Hepatocyte (in vitro differentiated cells): ENCODE measurements around the gene FBXO10. TPM values are rescaled to one million over a fixed set of nuclear protein-coding genes. Genes with fewer than 3 reads are reported as not detected.

Experiments
- DNase-seq: peaks from one replicate; pipeline ENCODE4 v3.0.0-alpha.2; 2016; ENCODE audit warnings: low spot score
- H2AFZ ChIP-seq: fragments of 200-600 bp; sonication (generic); 2 replicates; pipeline ENCODE4 v1.6.0; 2016; ENCODE audit warnings: antibody characterized with exemption, mild to moderate bottlenecking
- H3K27ac ChIP-seq: fragments of 200-600 bp; sonication (generic); 2 replicates; pipeline ENCODE4 v1.5.1; 2016; ENCODE audit warnings: mild to moderate bottlenecking
- H3K27me3 ChIP-seq: fragments of 200-600 bp; sonication (generic); 2 replicates; pipeline ENCODE4 v1.6.1; 2016
- H3K36me3 ChIP-seq: fragments of 200-600 bp; sonication (generic); replicated peaks from 2 replicates; pipeline ENCODE4 v1.5.1; 2016; ENCODE audit warnings: low read depth; ENCODE audit not compliant: insufficient read depth
- H3K4me1 ChIP-seq: fragments of 200-600 bp; sonication (generic); 2 replicates; pipeline ENCODE4 v1.5.1; 2016; ENCODE audit warnings: mild to moderate bottlenecking, moderate library complexity; ENCODE audit not compliant: insufficient read depth
- H3K4me2 ChIP-seq: fragments of 200-600 bp; sonication (generic); 2 replicates; pipeline ENCODE4 v1.6.0; 2016
- H3K4me3 ChIP-seq: fragments of 200-600 bp; sonication (generic); 2 replicates; pipeline ENCODE4 v1.5.1; 2016; ENCODE audit warnings: mild to moderate bottlenecking
- H3K79me2 ChIP-seq: fragments of 200-600 bp; sonication (generic); 2 replicates; pipeline ENCODE4 v1.6.0; 2017; ENCODE audit warnings: mild to moderate bottlenecking
- H3K9me2 ChIP-seq: fragments of 200-600 bp; sonication (generic); replicated peaks from 2 replicates; pipeline ENCODE4 v1.6.0; 2017; ENCODE audit warnings: mild to moderate bottlenecking; ENCODE audit not compliant: insufficient read depth
- H3K9me3 ChIP-seq: fragments of 200-600 bp; sonication (generic); 2 replicates; pipeline ENCODE4 v1.5.1; 2016; ENCODE audit warnings: low read depth, mild to moderate bottlenecking
- H4K20me1 ChIP-seq: fragments of 200-600 bp; sonication (generic); 2 replicates; pipeline ENCODE4 v1.6.0; 2016; ENCODE audit warnings: mild to moderate bottlenecking; ENCODE audit not compliant: insufficient read depth, poor library complexity, severe bottlenecking
- EZH2 ChIP-seq: fragments of 200-600 bp; sonication (generic); IDR thresholded peaks from 2 replicates; pipeline ENCODE4 v1.6.1; 2016; ENCODE audit warnings: antibody characterized with exemption, mild to moderate bottlenecking, borderline replicate concordance
- EZH2phosphoT487 ChIP-seq: fragments of 200-600 bp; sonication (generic); IDR thresholded peaks from one replicate; pipeline ENCODE4 v1.6.1; 2018; ENCODE audit warnings: antibody characterized with exemption, mild to moderate bottlenecking, low read depth, moderate library complexity; ENCODE audit not compliant: unreplicated experiment, severe bottlenecking
- WGBS: methylation state at CpG from one replicate; pipeline ENCODE4 v1.1.6; 2016; ENCODE audit warnings: low lambda C conversion rate; ENCODE audit errors: missing lambda C conversion rate; 5-methylcytosine and 5-hydroxymethylcytosine counted together
- polyA plus RNA-seq: library from polyadenylated mRNA; unstranded; fragments of >200 nt; fragmentation: Nextera tagmentation; extraction: Ambion mirVana; gene quantifications from 2 replicates; pipeline ENCODE4 v1.2.1, GENCODE V29; 2016
- total RNA-seq: library from RNA; depleted of rRNA; stranded (reverse); fragments of >200 nt; gene quantifications from 2 replicates; pipeline ENCODE4 v1.2.3, GENCODE V29; 2014
- TF ChIP-seq, protein P1 (sequence below): fragments of 200-600 bp; sonication (generic); IDR thresholded peaks from 2 replicates; pipeline ENCODE4 v1.5.1; 2016; ENCODE audit warnings: antibody characterized with exemption, mild to moderate bottlenecking; ENCODE audit not compliant: poor library complexity

FBXO10 gene, protein sequence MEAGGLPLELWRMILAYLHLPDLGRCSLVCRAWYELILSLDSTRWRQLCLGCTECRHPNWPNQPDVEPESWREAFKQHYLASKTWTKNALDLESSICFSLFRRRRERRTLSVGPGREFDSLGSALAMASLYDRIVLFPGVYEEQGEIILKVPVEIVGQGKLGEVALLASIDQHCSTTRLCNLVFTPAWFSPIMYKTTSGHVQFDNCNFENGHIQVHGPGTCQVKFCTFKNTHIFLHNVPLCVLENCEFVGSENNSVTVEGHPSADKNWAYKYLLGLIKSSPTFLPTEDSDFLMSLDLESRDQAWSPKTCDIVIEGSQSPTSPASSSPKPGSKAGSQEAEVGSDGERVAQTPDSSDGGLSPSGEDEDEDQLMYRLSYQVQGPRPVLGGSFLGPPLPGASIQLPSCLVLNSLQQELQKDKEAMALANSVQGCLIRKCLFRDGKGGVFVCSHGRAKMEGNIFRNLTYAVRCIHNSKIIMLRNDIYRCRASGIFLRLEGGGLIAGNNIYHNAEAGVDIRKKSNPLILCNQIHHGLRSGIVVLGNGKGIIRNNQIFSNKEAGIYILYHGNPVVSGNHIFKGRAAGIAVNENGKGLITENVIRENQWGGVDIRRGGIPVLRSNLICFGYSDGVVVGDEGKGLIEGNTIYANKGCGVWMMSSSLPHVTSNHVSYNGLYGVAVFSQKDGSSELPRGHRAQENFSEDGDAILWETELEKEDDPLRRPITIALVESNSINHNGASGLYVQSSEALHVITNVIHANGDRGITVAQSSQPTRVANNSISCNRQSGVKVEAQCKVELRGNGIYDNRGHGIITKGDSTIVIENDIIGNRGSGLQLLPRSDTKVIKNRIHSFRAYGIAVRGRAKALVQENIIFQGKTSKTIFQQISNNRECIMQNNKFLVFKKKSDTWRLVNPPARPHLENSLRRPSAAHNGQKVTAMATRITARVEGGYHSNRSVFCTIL
- total RNA-seq (10.2 and 12.5 TPM in 2 replicates), polyA plus RNA-seq (7.4 and 9.8 TPM in 2 replicates)

DNA sequence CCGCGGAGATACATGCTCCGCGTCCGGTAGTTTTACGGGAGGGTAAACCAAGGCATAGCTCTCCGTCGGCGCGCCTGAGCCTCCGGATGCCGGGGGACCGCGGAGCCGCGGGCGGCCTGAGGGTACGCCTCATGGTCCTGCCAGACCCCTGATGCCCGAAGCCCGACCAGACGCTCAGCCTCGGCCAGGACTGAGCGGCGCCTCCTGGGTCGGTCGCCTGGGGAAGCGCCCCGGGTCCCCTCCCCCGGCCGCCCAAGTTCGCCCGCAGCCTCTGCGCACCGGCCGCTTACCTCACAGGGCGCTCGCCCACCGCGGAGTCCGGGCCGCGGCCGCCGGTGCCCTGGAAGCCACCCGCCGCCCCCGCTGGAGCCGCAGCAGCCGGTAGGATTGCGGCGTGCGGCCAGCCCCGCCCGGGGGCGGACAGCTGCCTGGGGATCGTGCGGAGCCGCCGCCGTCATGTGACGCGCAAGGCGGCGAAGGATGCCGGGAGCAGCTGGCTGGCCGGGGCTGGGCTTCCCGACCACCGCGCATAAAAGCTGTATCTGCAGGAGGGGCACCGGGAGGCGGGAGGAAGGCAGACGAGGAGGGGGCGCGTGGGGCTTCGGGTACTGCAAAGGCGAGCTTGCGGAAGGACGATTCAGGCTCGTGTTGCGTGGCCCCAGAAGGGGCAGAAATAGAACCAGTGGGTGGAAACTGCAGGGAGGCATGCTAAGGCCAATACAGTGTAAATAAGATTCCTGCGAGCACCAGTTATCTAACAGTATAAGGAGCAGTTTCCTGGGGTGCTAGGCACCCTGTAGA, at the start of gene FBXO10:
TSS of gene FBXO10 (minus strand) at position 460 of the 801 bp plus-strand sequence. CDS start 34,612 bp downstream, outside the sequence.
- TF ChIP-seq EZH2 (no peak), EZH2phosphoT487 (no peak)
- TF ChIP-seq, protein P1, sequence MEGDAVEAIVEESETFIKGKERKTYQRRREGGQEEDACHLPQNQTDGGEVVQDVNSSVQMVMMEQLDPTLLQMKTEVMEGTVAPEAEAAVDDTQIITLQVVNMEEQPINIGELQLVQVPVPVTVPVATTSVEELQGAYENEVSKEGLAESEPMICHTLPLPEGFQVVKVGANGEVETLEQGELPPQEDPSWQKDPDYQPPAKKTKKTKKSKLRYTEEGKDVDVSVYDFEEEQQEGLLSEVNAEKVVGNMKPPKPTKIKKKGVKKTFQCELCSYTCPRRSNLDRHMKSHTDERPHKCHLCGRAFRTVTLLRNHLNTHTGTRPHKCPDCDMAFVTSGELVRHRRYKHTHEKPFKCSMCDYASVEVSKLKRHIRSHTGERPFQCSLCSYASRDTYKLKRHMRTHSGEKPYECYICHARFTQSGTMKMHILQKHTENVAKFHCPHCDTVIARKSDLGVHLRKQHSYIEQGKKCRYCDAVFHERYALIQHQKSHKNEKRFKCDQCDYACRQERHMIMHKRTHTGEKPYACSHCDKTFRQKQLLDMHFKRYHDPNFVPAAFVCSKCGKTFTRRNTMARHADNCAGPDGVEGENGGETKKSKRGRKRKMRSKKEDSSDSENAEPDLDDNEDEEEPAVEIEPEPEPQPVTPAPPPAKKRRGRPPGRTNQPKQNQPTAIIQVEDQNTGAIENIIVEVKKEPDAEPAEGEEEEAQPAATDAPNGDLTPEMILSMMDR, result no peak
- Histone ChIP-seq H3K4me3 (peak within 1 kb of the TSS; percentile 87), H3K27ac (peak within 1 kb of the TSS; percentile 90), H3K4me1 (peaks cover 11% of the 10 kb centered on the region), H2AFZ (peak within 1 kb of the TSS; percentile 85), H3K27me3 (no peaks in the 10 kb centered on the region), H3K9me2 (no peaks in the 10 kb centered on the region), H3K79me2 (peaks cover 20% of the 10 kb centered on the region), H3K9me3 (no peaks in the 10 kb centered on the region), H4K20me1 (no peaks in the 10 kb centered on the region), H3K4me2 (peak within 1 kb of the TSS; percentile 95), H3K36me3 (no peaks in the 10 kb centered on the region)
- under 1% methylated on average over 69 of the region's 81 CpGs for WGBS
- DNase-seq, result peak; percentile 91

DNA sequence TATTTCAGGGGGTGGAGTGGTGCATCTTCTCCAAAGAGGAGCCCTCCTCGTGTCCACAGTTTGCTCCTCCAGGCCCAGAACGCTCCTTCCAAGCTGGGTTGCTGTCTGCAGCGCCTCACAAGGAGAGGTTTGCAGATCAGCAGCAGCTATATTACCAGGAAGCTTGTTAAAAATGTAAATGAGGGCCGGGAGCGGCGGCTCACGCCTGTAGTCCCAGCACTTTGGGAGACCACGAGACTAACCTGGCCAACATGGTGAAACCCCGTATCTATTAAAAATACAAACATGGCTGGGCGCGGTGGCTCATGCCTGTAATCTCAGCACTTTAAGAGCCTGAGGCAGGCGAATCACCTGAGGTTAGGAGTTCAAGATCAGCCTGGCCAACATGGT, 49.6 kb upstream of the FBXO10 start:
- Histone ChIP-seq H2AFZ (no peak overlapping the region), H3K9me2 (no peaks in the 10 kb centered on the region), H4K20me1 (no peaks in the 10 kb centered on the region), H3K4me3 (no peak overlapping the region), H3K79me2 (no peaks in the 10 kb centered on the region), H3K36me3 (no peaks in the 10 kb centered on the region), H3K9me3 (no peaks in the 10 kb centered on the region), H3K4me1 (no peaks in the 10 kb centered on the region), H3K27me3 (no peaks in the 10 kb centered on the region), H3K27ac (no peak overlapping the region), H3K4me2 (no peak overlapping the region)
- no peak for DNase-seq
- no peak for TF ChIP-seq EZH2phosphoT487
- TF ChIP-seq EZH2, result no peak
- TF ChIP-seq, protein P1, result no peak
- WGBS, result 87% methylated on average over 12 of the region's 12 CpGs

DNA sequence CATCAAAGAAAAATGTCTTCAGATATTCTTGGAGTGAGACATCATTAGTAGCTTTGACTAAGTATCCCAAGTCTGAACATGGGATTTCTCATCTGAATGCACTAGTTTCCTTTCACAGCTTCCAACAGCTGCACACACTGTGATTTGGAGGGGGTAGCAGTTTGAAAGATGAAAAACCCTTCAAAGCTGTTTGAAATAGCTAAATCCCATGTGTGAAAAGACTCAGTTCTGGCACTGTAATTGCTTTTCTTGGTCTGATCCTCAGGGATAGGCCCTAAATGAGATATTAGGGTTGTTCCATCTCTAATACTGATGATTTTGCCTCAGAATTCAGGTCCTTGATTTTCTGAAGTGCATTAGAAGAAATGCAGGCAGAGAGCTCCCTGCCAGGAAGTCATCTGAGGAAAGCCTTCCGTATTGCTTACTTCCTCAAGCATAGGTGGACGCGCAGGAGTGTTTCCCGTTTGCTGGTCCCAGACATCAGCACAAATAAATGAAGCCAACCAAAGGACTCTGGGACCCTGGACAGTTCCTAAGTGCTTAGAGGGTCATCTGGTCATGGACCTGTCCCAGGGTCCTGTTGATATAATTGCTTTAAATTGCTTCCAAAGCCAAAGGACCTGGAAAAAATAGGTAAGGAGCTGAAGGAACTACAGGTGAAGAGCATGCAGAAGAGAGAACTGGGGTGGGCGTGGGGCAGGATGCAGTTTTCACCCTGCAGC, 49.0 kb upstream of the FBXO10 start:
- Histone ChIP-seq H3K4me1 (no peaks in the 10 kb centered on the region), H3K27me3 (no peaks in the 10 kb centered on the region), H3K9me2 (no peaks in the 10 kb centered on the region), H3K9me3 (no peaks in the 10 kb centered on the region), H3K36me3 (no peaks in the 10 kb centered on the region), H4K20me1 (no peaks in the 10 kb centered on the region), H3K27ac (no peak overlapping the region), H2AFZ (no peak overlapping the region), H3K79me2 (no peaks in the 10 kb centered on the region), H3K4me2 (no peak overlapping the region), H3K4me3 (no peak overlapping the region)
- DNase-seq, result no peak
- TF ChIP-seq EZH2phosphoT487 (no peak), EZH2 (no peak)
- TF ChIP-seq, protein P1, result no peak
- WGBS, result 90% methylated on average over 5 of the region's 5 CpGs
